ENCODE results near the gene RNF175. TPM values are rescaled to one million over a fixed set of nuclear protein-coding genes. Genes with fewer than 3 reads are reported as not detected.
A peak's percentile ranks its signal among the peaks of the same experiment; 100 is the strongest.

Gene RNF175
- total RNA-seq, 1 donor = not detected

GRCh38 chr4:153735906-153736461 is 23.8 kb downstream of the RNF175 start:
- DNase-seq (ENCODE audit: low read depth) = no peak

GRCh38 chr4:153733751-153734448 is 25.9 kb downstream of the RNF175 start:
- no peak for TF ChIP-seq CTCF (IDR thresholded peaks at IDR 0.05; ENCODE audit: insufficient read depth, low read depth, low read length)
- H3K4me3 ChIP-seq (ENCODE audit: low read depth, low read length) = no peak overlapping the region

More at GRCh38 chr4:153735906-153736461, 23.8 kb downstream of the RNF175 start:
- no peak overlapping the region for H3K4me3 ChIP-seq (ENCODE audit: low read depth, low read length)
- no peak for TF ChIP-seq CTCF (IDR thresholded peaks at IDR 0.05; ENCODE audit: insufficient read depth, low read depth, low read length)

GRCh38 chr4:153731239-153731638 is 28.6 kb downstream of the RNF175 start:
- DNase-seq (ENCODE audit: low read depth) = peak; percentile 52

More at GRCh38 chr4:153733751-153734448, 25.9 kb downstream of the RNF175 start:
- no peak for DNase-seq (ENCODE audit: low read depth)

GRCh38 chr4:153729895-153730294 is 29.9 kb downstream of the RNF175 start:
- DNase-seq (ENCODE audit: low read depth) = no peak
- no peak for TF ChIP-seq CTCF (IDR thresholded peaks at IDR 0.05; ENCODE audit: insufficient read depth, low read depth, low read length)
- H3K4me3 ChIP-seq (ENCODE audit: low read depth, low read length) = no peak overlapping the region

More at GRCh38 chr4:153731239-153731638, 28.6 kb downstream of the RNF175 start:
- no peak for TF ChIP-seq CTCF (IDR thresholded peaks at IDR 0.05; ENCODE audit: insufficient read depth, low read depth, low read length)
- H3K4me3 ChIP-seq (ENCODE audit: low read depth, low read length) = no peak overlapping the region

- no peak for DNase-seq (ENCODE audit: low read depth)
- H3K4me3 ChIP-seq (ENCODE audit: low read depth, low read length) = no peak overlapping the region
- TF ChIP-seq CTCF (IDR thresholded peaks at IDR 0.05; ENCODE audit: insufficient read depth, low read depth, low read length) = no peak
Observed at GRCh38 chr4:153728660-153729059, 31.2 kb downstream of the RNF175 start.

GRCh38 chr4:153728151-153728550 is 31.7 kb downstream of the RNF175 start:
- DNase-seq (ENCODE audit: low read depth) = no peak
- TF ChIP-seq CTCF (IDR thresholded peaks at IDR 0.05; ENCODE audit: insufficient read depth, low read depth, low read length) = no peak
- no peak overlapping the region for H3K4me3 ChIP-seq (ENCODE audit: low read depth, low read length)
